ENCODE results near the gene DDX54.

DNA sequence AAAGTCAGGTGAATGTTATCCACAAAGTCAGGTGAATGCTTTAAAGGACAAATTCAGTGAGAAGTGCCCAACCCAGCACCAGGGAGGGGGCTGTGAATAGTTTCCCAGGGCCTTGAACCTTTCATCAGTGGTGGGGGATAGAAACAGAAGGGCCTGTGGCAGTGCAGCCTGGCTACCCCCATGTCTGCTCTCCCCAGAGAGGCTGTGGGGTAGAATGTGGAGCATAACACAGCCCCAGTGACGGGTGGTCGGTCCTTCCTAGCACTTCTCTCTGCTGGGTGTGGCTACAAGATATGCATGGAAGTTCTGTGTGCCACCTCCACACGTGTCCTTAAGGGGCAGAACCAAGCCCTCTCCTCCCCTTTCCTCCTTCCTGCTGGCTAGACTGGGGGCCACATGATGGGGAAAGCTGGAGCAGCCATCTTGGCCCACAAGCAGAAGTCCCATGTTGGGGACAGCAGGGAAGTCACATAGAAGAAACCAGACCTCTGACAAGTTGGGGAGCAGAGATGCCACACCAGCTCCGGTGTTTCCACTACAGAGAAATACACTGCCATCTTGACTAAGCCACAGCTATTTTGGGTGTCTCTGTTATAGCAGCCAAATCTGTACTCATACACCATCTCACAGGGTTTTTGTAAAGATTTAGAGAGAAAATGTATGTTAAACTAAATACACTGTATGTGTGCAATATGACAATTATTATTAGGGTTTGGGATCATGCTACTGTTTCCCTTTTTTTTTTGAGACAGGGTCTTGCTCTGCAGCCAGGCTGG, 17.2 kb upstream of the DDX54 start:
- no peak for TF ChIP-seq POLR2AphosphoS5 (IDR thresholded peaks at IDR 0.05; ENCODE audit: borderline replicate concordance, low read depth, low read length)
- TF ChIP-seq EZH2 (IDR thresholded peaks at IDR 0.05) = no peak

Measured in SK-N-MC (cell line).